MCF 10A (cell line): ENCODE results near the gene CERS6. TPM values are rescaled to one million over a fixed set of nuclear protein-coding genes. Genes with fewer than 3 reads are reported as not detected.

ENCODE experiments used
- BruUV-seq: library from RNA; stranded (reverse); fragments of 400-500 nt; replicated peaks from 2 replicates; lab custom pipeline; 2021; lab: Mats Ljungman, UMichigan
- CTCF ChIA-PET: fragments of 300-600 bp; sonication (Branson Sonifier 250); formaldehyde crosslinking; extraction: SDS; loops from one replicate; lab custom pipeline; 2021; ENCODE audit warnings: antibody characterized with exemption, inconsistent platforms; lab: Yijun Ruan, JAX
- POLR2A ChIA-PET: fragments of 300-600, 350-650 bp; sonication (Branson Sonifier 250); formaldehyde crosslinking; extraction: SDS; loops from one replicate; lab custom pipeline; 2020; ENCODE audit warnings: antibody characterized with exemption, inconsistent platforms; lab: Yijun Ruan, JAX
- DNase-seq: peaks from one replicate; pipeline ENCODE4 v3.0.0-alpha.2; 2018; ENCODE audit not compliant: unreplicated experiment
- H3K27ac Mint-ChIP-seq: one replicate; pipeline ENCODE4 v1.8.0; 2022; ENCODE audit warnings: mild to moderate bottlenecking, low read depth, mixed read lengths; ENCODE audit not compliant: unreplicated experiment
- H3K27me3 Mint-ChIP-seq: one replicate; pipeline ENCODE4 v1.8.0; 2022; ENCODE audit warnings: mixed read lengths; ENCODE audit not compliant: insufficient read depth, unreplicated experiment
- H3K36me3 Mint-ChIP-seq: one replicate; pipeline ENCODE4 v1.8.0; 2022; ENCODE audit warnings: mild to moderate bottlenecking, moderate library complexity, mixed read lengths; ENCODE audit not compliant: insufficient read depth, unreplicated experiment
- H3K4me1 Mint-ChIP-seq: one replicate; pipeline ENCODE4 v1.8.0; 2022; ENCODE audit warnings: mixed read lengths; ENCODE audit not compliant: insufficient read depth, unreplicated experiment
- H3K4me3 Mint-ChIP-seq: one replicate; pipeline ENCODE4 v1.8.0; 2022; ENCODE audit warnings: mild to moderate bottlenecking, moderate library complexity, mixed read lengths; ENCODE audit not compliant: unreplicated experiment
- H3K9me3 Mint-ChIP-seq: one replicate; pipeline ENCODE4 v1.8.0; 2022; ENCODE audit warnings: mixed read lengths; ENCODE audit not compliant: unreplicated experiment
- intact Hi-C: fragments of 100-400 bp; cut with micrococcal nuclease; formaldehyde crosslinking; loops from 2 replicates; pipeline ENCODE4 v1.14.1; 2022
- total RNA-seq: library from RNA; stranded (reverse); gene quantifications from 2 replicates; pipeline ENCODE4 v1.2.3, GENCODE V29; 2022
- TF ChIP-seq, protein P1 (sequence below): fragments of 200-600 bp; IDR thresholded peaks from one replicate; pipeline ENCODE4 v1.8.0; 2022; ENCODE audit warnings: antibody characterized with exemption, mild to moderate bottlenecking; ENCODE audit not compliant: unreplicated experiment

CERS6 gene
- total RNA-seq, 1 experiment from 2014 or later: 27.4 TPM

DNA sequence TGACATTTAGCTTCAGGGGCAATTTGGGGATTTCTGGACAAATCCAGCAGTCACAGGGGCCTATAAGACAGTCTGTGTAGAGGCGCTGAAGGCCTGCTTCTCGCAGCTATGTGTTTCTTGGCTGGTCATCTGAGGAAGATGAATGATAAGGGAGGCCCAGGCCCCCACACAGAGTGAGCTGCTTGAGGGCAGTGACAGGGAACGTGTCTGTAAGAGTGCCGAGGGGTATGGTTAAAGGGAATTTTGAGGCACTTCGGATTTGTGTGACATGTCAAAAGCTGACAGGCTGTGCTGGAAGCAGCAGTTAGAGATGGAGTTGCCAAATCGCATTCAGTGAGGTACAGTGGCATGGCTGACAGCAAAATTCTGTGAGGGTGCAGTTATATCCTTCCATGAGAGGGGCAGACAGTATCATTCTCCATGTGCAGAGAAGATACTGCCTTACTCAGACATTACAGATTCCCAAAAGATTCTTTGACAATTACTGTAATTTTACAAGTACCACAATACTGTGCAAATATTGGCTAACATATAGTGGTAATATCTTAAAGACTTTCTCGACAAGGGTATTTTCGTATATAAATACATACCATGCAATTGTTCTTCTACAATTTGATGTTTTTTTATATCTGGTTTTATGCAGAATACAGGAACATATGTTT, 74.0 kb downstream of the CERS6 start:
- ChIA-PET CTCF (interaction anchor here (0.5 to 0.7 kb wide), 4 partner anchors 9 to 557 kb away, joined by 3 to 5 read pairs (median 3); no protein-coding TSS in a partner anchor), POLR2A (interaction anchor here (0.7 to 1.8 kb wide), 6 partner anchors 8 to 482 kb away, joined by 3 to 9 read pairs (median 4); no protein-coding TSS in a partner anchor)
- H3K9me3 Mint-ChIP-seq: no peaks in the 10 kb centered on the region
- no peak for DNase-seq
- TF ChIP-seq, protein P1, sequence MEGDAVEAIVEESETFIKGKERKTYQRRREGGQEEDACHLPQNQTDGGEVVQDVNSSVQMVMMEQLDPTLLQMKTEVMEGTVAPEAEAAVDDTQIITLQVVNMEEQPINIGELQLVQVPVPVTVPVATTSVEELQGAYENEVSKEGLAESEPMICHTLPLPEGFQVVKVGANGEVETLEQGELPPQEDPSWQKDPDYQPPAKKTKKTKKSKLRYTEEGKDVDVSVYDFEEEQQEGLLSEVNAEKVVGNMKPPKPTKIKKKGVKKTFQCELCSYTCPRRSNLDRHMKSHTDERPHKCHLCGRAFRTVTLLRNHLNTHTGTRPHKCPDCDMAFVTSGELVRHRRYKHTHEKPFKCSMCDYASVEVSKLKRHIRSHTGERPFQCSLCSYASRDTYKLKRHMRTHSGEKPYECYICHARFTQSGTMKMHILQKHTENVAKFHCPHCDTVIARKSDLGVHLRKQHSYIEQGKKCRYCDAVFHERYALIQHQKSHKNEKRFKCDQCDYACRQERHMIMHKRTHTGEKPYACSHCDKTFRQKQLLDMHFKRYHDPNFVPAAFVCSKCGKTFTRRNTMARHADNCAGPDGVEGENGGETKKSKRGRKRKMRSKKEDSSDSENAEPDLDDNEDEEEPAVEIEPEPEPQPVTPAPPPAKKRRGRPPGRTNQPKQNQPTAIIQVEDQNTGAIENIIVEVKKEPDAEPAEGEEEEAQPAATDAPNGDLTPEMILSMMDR: no peak
- BruUV-seq: no TSS peak
- peaks cover 57% of the 10 kb centered on the region for H3K4me1 Mint-ChIP-seq
- intact Hi-C loops: loop anchor here (5.0 kb wide), 1 partner anchor 37 kb away; no protein-coding TSS in a partner anchor
- no peak overlapping the region for H3K4me3 Mint-ChIP-seq
- H3K36me3 Mint-ChIP-seq: no peaks in the 10 kb centered on the region
- no peaks in the 10 kb centered on the region for H3K27me3 Mint-ChIP-seq
- peak overlapping the region; percentile 81 for H3K27ac Mint-ChIP-seq

DNA sequence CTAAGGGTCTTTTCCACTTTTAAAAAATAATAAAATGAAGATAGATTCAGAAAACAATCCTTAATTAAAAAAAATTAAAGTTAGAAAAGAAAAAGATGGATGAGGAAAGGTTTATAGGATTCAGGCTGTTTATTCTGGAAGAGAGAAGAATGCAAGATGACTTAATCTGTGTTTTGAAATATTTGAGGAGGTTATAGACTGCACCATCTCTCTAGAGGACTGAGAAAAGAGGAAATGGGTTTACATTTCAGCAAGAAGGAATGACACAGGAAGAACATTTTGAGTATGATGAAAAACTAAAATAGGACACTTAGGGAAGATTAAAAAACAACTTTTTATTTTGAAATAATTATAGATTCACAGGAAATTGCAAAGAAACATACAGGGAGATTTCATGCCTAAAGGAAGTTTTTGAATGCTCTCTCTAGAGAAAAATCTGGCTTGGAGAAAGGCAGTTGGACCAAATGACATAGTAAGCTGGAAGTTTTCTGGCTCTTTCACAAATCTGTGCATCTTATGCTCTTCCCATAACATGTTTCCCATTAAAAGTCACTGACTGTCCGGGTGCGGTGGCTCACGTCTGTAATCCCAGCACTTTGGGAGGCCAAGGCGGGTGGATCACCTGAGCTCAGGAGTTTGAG, 75.0 kb downstream of the CERS6 start:
- TF ChIP-seq, protein P1: no peak
- H3K27me3 Mint-ChIP-seq: no peaks in the 10 kb centered on the region

DNA sequence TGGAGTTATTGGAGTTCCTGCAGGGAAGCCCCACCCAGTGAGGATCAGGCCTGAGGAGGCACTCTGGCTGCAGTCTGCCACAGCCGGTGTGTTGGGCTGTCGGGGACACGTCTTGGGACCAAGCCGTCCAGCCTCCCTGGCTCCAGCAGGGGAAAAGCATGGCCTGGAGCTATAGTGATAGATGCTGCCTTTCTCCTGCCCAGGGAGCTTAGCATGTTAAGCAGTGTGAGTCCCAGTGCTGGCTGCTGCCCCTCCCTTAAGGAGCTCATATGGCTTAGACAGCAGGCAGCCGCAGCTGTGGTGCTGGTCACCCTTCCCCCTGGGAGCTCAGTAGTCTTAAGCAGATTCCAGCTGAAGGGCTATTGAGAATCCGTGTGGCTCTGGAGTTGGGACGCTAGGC, 78.9 kb downstream of the CERS6 start:
- Mint-ChIP-seq H3K4me1 (peaks cover 48% of the 10 kb centered on the region), H3K36me3 (no peaks in the 10 kb centered on the region), H3K4me3 (no peak overlapping the region), H3K9me3 (no peaks in the 10 kb centered on the region), H3K27ac (no peak overlapping the region), H3K27me3 (no peaks in the 10 kb centered on the region)
- CTCF ChIA-PET: interaction anchor here (0.6 kb wide), 1 partner anchor 138 kb away, joined by 3 read pairs; no protein-coding TSS in a partner anchor
- intact Hi-C loops: loop anchor here (5.0 kb wide), 1 partner anchor 32 kb away; no protein-coding TSS in a partner anchor
- TF ChIP-seq, protein P1: no peak
- no TSS peak for BruUV-seq
- DNase-seq: no peak
- POLR2A ChIA-PET: no interaction called here

More for the DNA sequence above, 75.0 kb downstream of the CERS6 start:
- ChIA-PET CTCF (no interaction called here), POLR2A (interaction anchor here (0.7 to 1.8 kb wide), 4 partner anchors 8 to 481 kb away, joined by 3 to 9 read pairs (median 4); no protein-coding TSS in a partner anchor)
- no TSS peak for BruUV-seq
- H3K9me3 Mint-ChIP-seq: no peaks in the 10 kb centered on the region
- peak overlapping the region; percentile 29 for H3K27ac Mint-ChIP-seq
- no peak overlapping the region for H3K4me3 Mint-ChIP-seq
- H3K36me3 Mint-ChIP-seq: no peaks in the 10 kb centered on the region
- intact Hi-C loops: loop anchor here (5.0 kb wide), 1 partner anchor 36 kb away; no protein-coding TSS in a partner anchor
- H3K4me1 Mint-ChIP-seq: peaks cover 56% of the 10 kb centered on the region
- no peak for DNase-seq

DNA sequence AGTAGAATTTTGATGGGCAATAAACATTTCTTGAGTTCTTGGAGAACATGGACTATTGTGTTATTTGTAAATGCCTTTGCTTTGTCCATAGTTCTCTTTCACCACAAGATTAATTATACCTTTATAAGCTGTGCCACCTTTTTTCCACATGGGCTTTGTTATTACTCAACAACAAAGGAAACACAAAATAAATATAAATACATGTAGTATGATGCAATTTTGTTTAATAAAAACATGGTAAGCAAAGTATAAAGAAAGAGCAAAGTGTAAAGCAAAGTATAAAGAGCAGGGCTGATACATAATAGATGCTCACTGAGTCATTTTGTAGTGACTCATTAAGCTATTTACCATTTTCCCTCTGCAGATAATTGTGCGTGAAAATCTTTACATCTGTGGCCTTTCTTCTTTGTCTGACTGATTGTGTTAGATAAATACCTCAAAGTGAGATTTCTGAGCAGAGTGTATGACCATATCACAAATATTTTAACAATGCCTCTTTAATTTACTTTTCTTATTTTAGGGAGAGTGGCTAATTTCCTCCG, 80.9 kb downstream of the CERS6 start:
- DNase-seq: no peak
- intact Hi-C loops: no loop called here
- ChIA-PET CTCF (interaction anchor here (1.4 kb wide), 1 partner anchor 19 kb away, joined by 4 read pairs; no protein-coding TSS in a partner anchor), POLR2A (interaction anchor here (0.7 to 2.3 kb wide), 5 partner anchors 12 to 21 kb away, joined by 3 to 8 read pairs (median 4); no protein-coding TSS in a partner anchor)
- Mint-ChIP-seq H3K27me3 (no peaks in the 10 kb centered on the region), H3K9me3 (no peaks in the 10 kb centered on the region), H3K27ac (no peak overlapping the region), H3K4me3 (no peak overlapping the region), H3K4me1 (peaks cover 42% of the 10 kb centered on the region), H3K36me3 (peaks cover 5% of the 10 kb centered on the region)
- TF ChIP-seq, protein P1: no peak
- BruUV-seq: no TSS peak
